Measurements from ENCODE around the gene CDH8.
"Not testable (repeated sequence)": the region's sequence is repeated elsewhere in the genome, so short reads cannot be mapped to it uniquely, and the experiment has no call there.

Gene CDH8

GRCh38 chr16:61842666-61843065 is 193.6 kb downstream of the CDH8 start:
- no peak for DNase-seq

GRCh38 chr16:61836804-61837393 is 199.3 kb downstream of the CDH8 start:
- DNase-seq: no peak

GRCh38 chr16:61834082-61834481 is 202.2 kb downstream of the CDH8 start:
- no peak for DNase-seq

- no peak for DNase-seq
Observed at GRCh38 chr16:61831351-61831917, 204.8 kb downstream of the CDH8 start.

GRCh38 chr16:61829631-61830030 is 206.6 kb downstream of the CDH8 start:
- no peak for DNase-seq

- no peak for DNase-seq
Observed at GRCh38 chr16:61823326-61823725, 212.9 kb downstream of the CDH8 start.

GRCh38 chr16:61820820-61821219 is 215.4 kb downstream of the CDH8 start:
- no peak for DNase-seq

- DNase-seq: no peak
Observed at GRCh38 chr16:61820398-61820797, 215.8 kb downstream of the CDH8 start.

GRCh38 chr16:61818850-61819249 is 217.4 kb downstream of the CDH8 start:
- no peak for DNase-seq

- DNase-seq: no peak
Observed at GRCh38 chr16:61817583-61818278, 218.5 kb downstream of the CDH8 start.

GRCh38 chr16:61814726-61815347 is 221.4 kb downstream of the CDH8 start:
- DNase-seq: no peak

GRCh38 chr16:61813339-61813738 is 222.9 kb downstream of the CDH8 start:
- DNase-seq: no peak

- no peak for DNase-seq
Observed at GRCh38 chr16:61812251-61812650, 224.0 kb downstream of the CDH8 start.

GRCh38 chr16:61807551-61807950 is 228.7 kb downstream of the CDH8 start:
- DNase-seq: no peak

- not testable (repeated sequence) for DNase-seq
Observed at GRCh38 chr16:61801217-61801616, 235.0 kb downstream of the CDH8 start.

GRCh38 chr16:61798741-61799140 is 237.5 kb downstream of the CDH8 start:
- DNase-seq: no peak

GRCh38 chr16:61797961-61798507 is 238.2 kb downstream of the CDH8 start:
- no peak for DNase-seq

GRCh38 chr16:61797296-61797795 is 238.9 kb downstream of the CDH8 start:
- DNase-seq: no peak

- DNase-seq: no peak
Observed at GRCh38 chr16:61792194-61792909, 243.9 kb downstream of the CDH8 start.

- DNase-seq: no peak
Observed at GRCh38 chr16:61791464-61791863, 244.8 kb downstream of the CDH8 start.

GRCh38 chr16:61781855-61782254 is 254.4 kb downstream of the CDH8 start:
- DNase-seq: not testable (repeated sequence)

- DNase-seq: no peak
Observed at GRCh38 chr16:61780161-61780560, 256.1 kb downstream of the CDH8 start.

All from right kidney (tissue), 1 donor.